ENCODE results near the gene ANKRD16.

DNA sequence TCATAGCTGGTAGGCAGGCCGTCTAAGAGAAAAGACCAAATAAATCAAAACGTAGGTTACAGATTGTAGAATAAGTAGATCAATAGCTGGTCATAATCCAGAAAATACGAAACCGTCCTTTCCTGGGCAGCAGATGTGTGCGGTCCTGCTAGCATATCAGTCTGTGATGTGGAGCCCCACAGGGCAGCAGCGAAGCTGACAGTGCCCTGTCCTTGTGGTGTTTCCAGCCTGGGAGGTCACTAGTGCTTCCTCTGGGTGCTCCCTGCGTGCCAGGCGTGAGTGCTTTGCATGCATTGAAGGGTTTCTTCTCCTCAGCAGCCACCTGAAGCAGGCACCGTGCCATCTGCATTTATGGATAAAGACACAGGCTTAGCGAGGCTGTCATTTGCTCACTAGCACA, 45.9 kb upstream of the ANKRD16 start:
- TF ChIP-seq, protein P1, sequence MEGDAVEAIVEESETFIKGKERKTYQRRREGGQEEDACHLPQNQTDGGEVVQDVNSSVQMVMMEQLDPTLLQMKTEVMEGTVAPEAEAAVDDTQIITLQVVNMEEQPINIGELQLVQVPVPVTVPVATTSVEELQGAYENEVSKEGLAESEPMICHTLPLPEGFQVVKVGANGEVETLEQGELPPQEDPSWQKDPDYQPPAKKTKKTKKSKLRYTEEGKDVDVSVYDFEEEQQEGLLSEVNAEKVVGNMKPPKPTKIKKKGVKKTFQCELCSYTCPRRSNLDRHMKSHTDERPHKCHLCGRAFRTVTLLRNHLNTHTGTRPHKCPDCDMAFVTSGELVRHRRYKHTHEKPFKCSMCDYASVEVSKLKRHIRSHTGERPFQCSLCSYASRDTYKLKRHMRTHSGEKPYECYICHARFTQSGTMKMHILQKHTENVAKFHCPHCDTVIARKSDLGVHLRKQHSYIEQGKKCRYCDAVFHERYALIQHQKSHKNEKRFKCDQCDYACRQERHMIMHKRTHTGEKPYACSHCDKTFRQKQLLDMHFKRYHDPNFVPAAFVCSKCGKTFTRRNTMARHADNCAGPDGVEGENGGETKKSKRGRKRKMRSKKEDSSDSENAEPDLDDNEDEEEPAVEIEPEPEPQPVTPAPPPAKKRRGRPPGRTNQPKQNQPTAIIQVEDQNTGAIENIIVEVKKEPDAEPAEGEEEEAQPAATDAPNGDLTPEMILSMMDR (IDR thresholded peaks at IDR 0.05; ENCODE audit: low read depth, low read length): no peak
- no peak for TF ChIP-seq EZH2phosphoT487 (IDR thresholded peaks at IDR 0.05; ENCODE audit: low read depth)

All from OCI-LY3 (cell line).